Measurements from ENCODE around the gene TRIM27.

DNA sequence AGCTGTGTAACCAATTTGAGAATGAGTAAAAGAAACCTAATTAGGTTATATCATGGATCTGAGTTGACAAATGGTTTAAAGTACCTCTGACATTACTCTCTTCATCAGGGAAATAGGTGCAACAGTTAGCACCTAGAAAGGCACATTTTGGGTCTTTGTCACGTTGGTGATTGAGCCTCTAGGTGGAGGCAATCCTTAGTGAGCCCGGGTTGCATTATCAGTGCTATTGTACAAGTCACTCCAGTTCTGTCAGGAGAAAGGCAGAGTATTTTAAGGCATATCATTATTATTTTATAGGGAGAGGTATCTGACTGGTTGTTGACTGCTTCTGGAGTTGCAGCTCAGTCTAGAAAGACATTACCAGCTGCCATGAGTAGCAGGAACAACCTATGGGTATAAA, 54.9 kb downstream of the TRIM27 start:
- TF ChIP-seq POLR2AphosphoS5 (IDR thresholded peaks at IDR 0.05; ENCODE audit: low read depth) (no peak), CTCF (IDR thresholded peaks at IDR 0.05; ENCODE audit: insufficient read depth, low read length) (no peak)
